HuH-7 (cell line): Measurements from ENCODE around the gene CP.

Experiments used
- DNase-seq: peaks from one replicate; pipeline ENCODE4 v3.0.0; 2011; ENCODE audit warnings: low spot score

CP gene

DNA sequence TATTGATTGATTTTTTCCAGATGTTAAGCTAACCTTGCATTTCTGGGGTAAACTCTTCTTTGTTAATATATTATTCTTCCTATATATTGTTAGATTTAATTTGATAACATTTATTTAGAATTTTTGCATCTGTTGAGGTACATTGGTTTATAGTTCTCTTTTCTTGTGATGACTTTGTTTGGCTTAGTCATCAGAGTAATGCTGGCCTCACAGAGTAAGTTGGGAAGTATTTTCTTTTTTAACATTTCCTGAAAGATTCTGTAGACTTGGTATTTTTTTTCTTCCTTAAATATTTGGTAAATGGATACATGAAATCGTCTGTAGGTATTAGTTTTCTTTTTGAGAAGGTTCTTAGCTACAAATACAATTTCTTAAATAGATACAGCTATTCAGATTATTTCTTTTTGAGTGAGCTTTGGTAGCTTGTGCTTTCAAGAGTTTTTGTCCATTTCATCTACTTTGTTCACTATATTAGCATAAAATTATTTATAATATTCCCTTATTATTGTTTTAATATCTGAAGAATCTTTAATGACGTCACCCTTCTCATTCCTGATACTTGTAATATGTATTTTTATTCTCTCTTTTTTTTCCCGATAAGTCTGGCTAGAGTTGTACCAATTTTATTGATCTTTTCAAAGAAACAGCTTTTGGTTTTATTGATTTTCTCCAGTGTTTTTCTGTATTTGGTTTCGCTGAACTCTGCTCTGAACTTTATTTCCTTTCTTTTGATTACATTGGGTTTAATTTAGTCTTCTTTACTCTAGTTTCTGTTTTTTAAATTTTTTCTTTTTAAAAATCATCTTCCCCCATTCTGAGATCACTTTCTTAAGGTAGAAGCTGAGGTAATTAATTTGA, 98.7 kb downstream of the CP start:
- DNase-seq, result no peak
